ENCODE data around the gene NRG3.

NRG3 gene

GRCh38 chr10:82252081-82252480 lies 377.1 kb downstream of the NRG3 start:
- H3K4me3 ChIP-seq (ENCODE audit: low read length) = no peak overlapping the region
- no peak overlapping the region for H3K27ac ChIP-seq (ENCODE audit: low read length)
- H3K9ac ChIP-seq (ENCODE audit: low read length) = no peak overlapping the region
- no peaks in the 10 kb centered on the region for H3K36me3 ChIP-seq (ENCODE audit: control insufficient read depth, low read depth, low read length)
- no peaks in the 10 kb centered on the region for H3K27me3 ChIP-seq (ENCODE audit: control insufficient read depth, insufficient read depth, low read length)
- H3K4me1 ChIP-seq (ENCODE audit: control insufficient read depth, low read depth, low read length) = peaks cover 9% of the 10 kb centered on the region
- no peaks in the 10 kb centered on the region for H3K9me3 ChIP-seq (ENCODE audit: control insufficient read depth, low read depth, low read length)

DNA sequence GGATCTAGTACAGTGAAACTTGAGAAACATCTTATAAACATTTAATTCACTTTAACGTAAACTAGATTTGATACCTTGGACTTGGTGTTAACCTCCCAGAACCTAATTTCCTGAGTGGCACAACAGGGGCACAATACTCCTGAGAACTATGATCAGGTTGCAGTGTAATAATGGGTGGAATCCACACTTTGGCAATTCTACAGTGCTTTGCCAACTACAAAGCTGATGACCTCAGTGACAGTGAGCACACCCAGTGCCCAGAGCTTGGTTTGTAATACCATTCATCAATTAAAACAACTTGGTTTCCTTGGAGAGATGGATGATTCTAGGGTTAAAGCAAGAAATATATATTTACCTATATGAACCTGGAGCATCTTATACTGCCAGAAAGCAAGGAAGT lies 379.2 kb downstream of the NRG3 start:
- Histone ChIP-seq H3K27ac (ENCODE audit: low read length) (no peak overlapping the region), H3K9ac (ENCODE audit: low read length) (no peak overlapping the region), H3K27me3 (ENCODE audit: control insufficient read depth, insufficient read depth, low read length) (no peaks in the 10 kb centered on the region), H3K4me3 (ENCODE audit: low read length) (no peak overlapping the region), H3K9me3 (ENCODE audit: control insufficient read depth, low read depth, low read length) (no peaks in the 10 kb centered on the region), H3K4me1 (ENCODE audit: control insufficient read depth, low read depth, low read length) (peaks cover 9% of the 10 kb centered on the region), H3K36me3 (ENCODE audit: control insufficient read depth, low read depth, low read length) (no peaks in the 10 kb centered on the region)

DNA sequence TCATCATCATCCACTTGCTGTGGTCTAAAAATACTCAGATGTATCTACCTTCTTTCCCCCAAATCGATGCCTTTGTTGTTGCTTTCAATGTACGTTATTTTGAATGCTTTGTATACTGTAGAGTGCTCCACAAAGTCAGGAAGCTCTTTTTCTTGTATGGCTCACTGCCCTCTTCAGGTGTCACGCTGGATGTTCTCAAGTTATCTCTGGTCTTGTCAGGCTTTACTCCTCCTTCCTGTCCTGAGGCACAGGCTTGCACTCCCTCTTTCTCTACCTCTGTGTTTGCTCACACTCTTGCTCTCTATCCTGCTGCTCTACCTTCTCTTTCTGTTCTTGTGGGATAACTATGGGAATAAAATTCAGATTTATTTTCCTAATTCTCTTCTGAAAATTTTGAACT lies 381.3 kb downstream of the NRG3 start:
- Histone ChIP-seq H3K9ac (ENCODE audit: low read length) (no peak overlapping the region), H3K27me3 (ENCODE audit: control insufficient read depth, insufficient read depth, low read length) (no peaks in the 10 kb centered on the region), H3K9me3 (ENCODE audit: control insufficient read depth, low read depth, low read length) (no peaks in the 10 kb centered on the region), H3K27ac (ENCODE audit: low read length) (no peak overlapping the region), H3K36me3 (ENCODE audit: control insufficient read depth, low read depth, low read length) (no peaks in the 10 kb centered on the region), H3K4me1 (ENCODE audit: control insufficient read depth, low read depth, low read length) (peaks cover 5% of the 10 kb centered on the region), H3K4me3 (ENCODE audit: low read length) (no peak overlapping the region)

- Histone ChIP-seq H3K27me3 (ENCODE audit: control insufficient read depth, insufficient read depth, low read length) (no peaks in the 10 kb centered on the region), H3K36me3 (ENCODE audit: control insufficient read depth, low read depth, low read length) (no peaks in the 10 kb centered on the region), H3K4me3 (ENCODE audit: low read length) (no peak overlapping the region), H3K9me3 (ENCODE audit: control insufficient read depth, low read depth, low read length) (no peaks in the 10 kb centered on the region), H3K27ac (ENCODE audit: low read length) (no peak overlapping the region), H3K9ac (ENCODE audit: low read length) (no peak overlapping the region), H3K4me1 (ENCODE audit: control insufficient read depth, low read depth, low read length) (peaks cover 7% of the 10 kb centered on the region)
These were observed 391.4 kb downstream of the NRG3 start for GRCh38 chr10:82266438-82266837.

GRCh38 chr10:82267014-82267413 lies 392.0 kb downstream of the NRG3 start:
- H3K4me1 ChIP-seq (ENCODE audit: control insufficient read depth, low read depth, low read length) = peaks cover 7% of the 10 kb centered on the region
- H3K9me3 ChIP-seq (ENCODE audit: control insufficient read depth, low read depth, low read length) = no peaks in the 10 kb centered on the region
- H3K9ac ChIP-seq (ENCODE audit: low read length) = no peak overlapping the region
- no peaks in the 10 kb centered on the region for H3K27me3 ChIP-seq (ENCODE audit: control insufficient read depth, insufficient read depth, low read length)
- H3K27ac ChIP-seq (ENCODE audit: low read length) = no peak overlapping the region
- no peaks in the 10 kb centered on the region for H3K36me3 ChIP-seq (ENCODE audit: control insufficient read depth, low read depth, low read length)
- H3K4me3 ChIP-seq (ENCODE audit: low read length) = no peak overlapping the region

DNA sequence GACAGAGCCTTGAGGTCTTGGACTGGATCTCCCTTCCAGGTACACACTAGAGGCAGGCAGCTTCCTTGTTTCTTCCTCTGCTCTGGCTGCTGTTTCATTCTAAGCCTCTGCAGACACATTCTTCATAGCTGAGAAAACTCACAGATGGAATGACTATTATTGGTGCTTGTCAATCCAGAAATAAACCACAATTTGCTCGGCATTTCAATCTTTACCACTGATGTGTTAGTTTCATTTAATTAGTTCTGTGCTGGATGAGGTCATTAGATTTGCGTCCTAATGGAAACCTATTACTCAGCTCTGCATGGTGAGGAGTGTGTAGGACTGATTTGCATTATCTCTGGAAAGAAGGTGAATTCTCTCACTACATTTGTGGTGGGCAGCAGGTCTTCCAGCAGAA lies 392.5 kb downstream of the NRG3 start:
- Histone ChIP-seq H3K36me3 (ENCODE audit: control insufficient read depth, low read depth, low read length) (no peaks in the 10 kb centered on the region), H3K27me3 (ENCODE audit: control insufficient read depth, insufficient read depth, low read length) (no peaks in the 10 kb centered on the region), H3K4me1 (ENCODE audit: control insufficient read depth, low read depth, low read length) (peaks cover 7% of the 10 kb centered on the region), H3K27ac (ENCODE audit: low read length) (no peak overlapping the region), H3K9me3 (ENCODE audit: control insufficient read depth, low read depth, low read length) (no peaks in the 10 kb centered on the region), H3K9ac (ENCODE audit: low read length) (no peak overlapping the region), H3K4me3 (ENCODE audit: low read length) (no peak overlapping the region)

DNA sequence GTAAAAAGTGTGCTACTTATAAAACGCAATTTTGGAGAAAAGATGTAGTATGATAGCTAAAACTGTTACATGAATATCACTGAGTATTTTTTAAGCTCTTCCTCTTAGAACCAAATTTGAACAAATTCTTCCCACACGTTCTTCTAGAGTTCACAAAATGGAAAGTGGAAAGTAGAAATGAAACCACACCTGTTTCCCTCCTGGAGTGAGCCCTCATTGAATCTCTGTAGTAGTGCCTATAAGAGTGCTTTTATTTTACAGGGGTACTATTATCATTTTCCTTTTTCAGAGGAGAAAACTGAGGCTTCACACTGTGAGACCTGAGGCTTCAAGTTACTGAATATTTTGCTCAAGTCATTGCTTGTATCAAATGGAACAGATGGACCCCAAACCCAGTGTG lies 393.0 kb downstream of the NRG3 start:
- H3K9ac ChIP-seq (ENCODE audit: low read length) = no peak overlapping the region
- no peak overlapping the region for H3K27ac ChIP-seq (ENCODE audit: low read length)
- H3K27me3 ChIP-seq (ENCODE audit: control insufficient read depth, insufficient read depth, low read length) = no peaks in the 10 kb centered on the region
- no peaks in the 10 kb centered on the region for H3K36me3 ChIP-seq (ENCODE audit: control insufficient read depth, low read depth, low read length)
- H3K9me3 ChIP-seq (ENCODE audit: control insufficient read depth, low read depth, low read length) = no peaks in the 10 kb centered on the region
- H3K4me1 ChIP-seq (ENCODE audit: control insufficient read depth, low read depth, low read length) = peaks cover 7% of the 10 kb centered on the region
- no peak overlapping the region for H3K4me3 ChIP-seq (ENCODE audit: low read length)

DNA sequence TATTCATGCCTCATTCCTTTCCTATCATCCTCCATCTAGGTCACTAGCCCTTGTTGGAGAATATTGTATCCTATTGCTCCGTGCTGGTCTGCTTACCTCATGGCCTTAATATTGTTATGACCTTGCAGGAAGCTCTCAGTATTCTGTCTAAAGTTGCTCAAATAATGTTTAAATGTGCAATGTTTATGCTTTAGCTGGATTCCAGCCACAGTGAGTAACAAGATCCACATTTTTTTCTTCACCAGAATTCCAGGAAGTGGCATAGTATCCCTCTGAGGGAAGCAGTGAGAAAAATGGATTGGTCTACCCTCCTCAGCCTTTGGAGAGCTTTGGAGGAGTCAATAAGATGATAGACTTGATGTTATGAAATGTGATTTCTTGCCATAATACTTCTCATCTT lies 402.6 kb downstream of the NRG3 start:
- no peak overlapping the region for H3K4me3 ChIP-seq (ENCODE audit: low read length)
- H3K9ac ChIP-seq (ENCODE audit: low read length) = no peak overlapping the region
- H3K9me3 ChIP-seq (ENCODE audit: control insufficient read depth, low read depth, low read length) = no peaks in the 10 kb centered on the region
- H3K36me3 ChIP-seq (ENCODE audit: control insufficient read depth, low read depth, low read length) = no peaks in the 10 kb centered on the region
- H3K27ac ChIP-seq (ENCODE audit: low read length) = no peak overlapping the region
- no peaks in the 10 kb centered on the region for H3K4me1 ChIP-seq (ENCODE audit: control insufficient read depth, low read depth, low read length)
- no peaks in the 10 kb centered on the region for H3K27me3 ChIP-seq (ENCODE audit: control insufficient read depth, insufficient read depth, low read length)

DNA sequence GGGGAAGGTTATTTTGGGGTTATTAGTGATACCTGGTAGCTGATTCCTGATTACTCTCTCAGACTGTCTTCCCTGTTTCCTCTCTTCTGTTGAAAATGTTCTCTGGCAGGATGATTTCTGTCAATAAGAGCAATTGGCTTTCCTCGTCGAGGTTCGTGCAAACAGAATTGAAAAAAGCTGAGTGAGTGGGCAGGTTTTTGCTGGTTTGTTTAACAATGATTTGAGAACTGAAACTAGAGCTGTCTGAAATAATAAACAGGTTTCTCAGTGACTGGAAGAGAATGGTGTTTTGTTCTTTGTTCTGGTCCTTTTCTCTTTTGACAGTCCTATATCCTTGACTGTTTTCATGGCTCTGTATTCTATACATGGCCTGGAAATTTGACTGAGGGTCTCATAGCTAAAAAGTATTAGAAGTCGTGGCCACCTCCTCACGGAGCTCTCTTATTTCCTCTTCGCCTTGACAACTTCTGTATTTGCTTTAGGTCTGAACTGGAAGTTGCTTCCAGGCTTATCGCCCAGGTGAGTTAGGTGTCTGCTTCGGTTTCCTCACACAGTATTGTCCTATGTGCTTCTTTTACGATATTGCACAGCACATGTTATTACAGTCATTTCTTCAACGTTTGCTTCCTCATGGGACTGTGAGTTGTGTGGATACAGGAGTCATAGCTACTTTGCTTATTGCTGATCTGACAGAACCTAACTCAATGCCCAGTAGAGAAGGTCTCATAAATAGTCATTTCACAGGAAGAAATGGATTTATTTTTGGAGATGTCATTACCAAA lies 403.6 kb downstream of the NRG3 start:
- Histone ChIP-seq H3K36me3 (ENCODE audit: control insufficient read depth, low read depth, low read length) (no peaks in the 10 kb centered on the region), H3K9me3 (ENCODE audit: control insufficient read depth, low read depth, low read length) (no peaks in the 10 kb centered on the region), H3K4me3 (ENCODE audit: low read length) (no peak overlapping the region), H3K4me1 (ENCODE audit: control insufficient read depth, low read depth, low read length) (no peaks in the 10 kb centered on the region), H3K27me3 (ENCODE audit: control insufficient read depth, insufficient read depth, low read length) (no peaks in the 10 kb centered on the region), H3K9ac (ENCODE audit: low read length) (no peak overlapping the region), H3K27ac (ENCODE audit: low read length) (no peak overlapping the region)

DNA sequence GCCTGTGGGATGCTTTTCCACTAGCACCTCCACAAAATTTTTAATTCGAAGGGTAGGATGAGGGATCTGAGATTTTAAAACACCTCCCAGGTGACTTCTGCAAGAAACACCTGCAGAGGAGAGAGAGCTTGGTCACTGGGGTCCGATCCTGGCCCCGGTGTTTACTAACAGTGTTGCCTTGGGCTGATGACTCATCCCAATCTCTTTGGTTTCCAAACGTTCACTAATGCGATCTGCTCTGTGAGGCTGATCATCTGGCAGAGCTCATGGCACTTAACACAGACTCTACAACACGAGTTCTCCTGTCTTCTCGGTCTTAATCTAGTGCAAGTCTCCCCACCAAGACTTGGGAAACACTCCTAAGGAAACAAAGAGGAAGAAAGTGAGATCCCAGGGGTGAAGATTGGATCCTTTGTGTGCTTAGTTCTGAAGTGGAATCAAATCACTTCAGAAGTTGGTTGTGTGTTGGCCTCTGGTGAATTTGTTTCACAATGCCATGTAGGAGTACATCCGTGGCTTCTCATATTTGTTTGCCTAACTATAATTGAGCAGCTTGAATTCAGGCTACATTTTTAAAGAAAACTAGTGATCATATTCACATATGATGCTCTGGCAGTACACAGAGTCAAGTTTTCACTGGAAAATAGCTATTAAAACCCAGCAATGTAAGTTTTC lies 407.9 kb downstream of the NRG3 start:
- Histone ChIP-seq H3K27me3 (ENCODE audit: control insufficient read depth, insufficient read depth, low read length) (no peaks in the 10 kb centered on the region), H3K4me3 (ENCODE audit: low read length) (no peak overlapping the region), H3K27ac (ENCODE audit: low read length) (no peak overlapping the region), H3K9me3 (ENCODE audit: control insufficient read depth, low read depth, low read length) (no peaks in the 10 kb centered on the region), H3K36me3 (ENCODE audit: control insufficient read depth, low read depth, low read length) (no peaks in the 10 kb centered on the region), H3K4me1 (ENCODE audit: control insufficient read depth, low read depth, low read length) (no peaks in the 10 kb centered on the region), H3K9ac (ENCODE audit: low read length) (no peak overlapping the region)

GRCh38 chr10:82284180-82284579 lies 409.2 kb downstream of the NRG3 start:
- Histone ChIP-seq H3K4me1 (ENCODE audit: control insufficient read depth, low read depth, low read length) (no peaks in the 10 kb centered on the region), H3K27me3 (ENCODE audit: control insufficient read depth, insufficient read depth, low read length) (no peaks in the 10 kb centered on the region), H3K9ac (ENCODE audit: low read length) (no peak overlapping the region), H3K4me3 (ENCODE audit: low read length) (no peak overlapping the region), H3K27ac (ENCODE audit: low read length) (no peak overlapping the region), H3K9me3 (ENCODE audit: control insufficient read depth, low read depth, low read length) (no peaks in the 10 kb centered on the region), H3K36me3 (ENCODE audit: control insufficient read depth, low read depth, low read length) (no peaks in the 10 kb centered on the region)

GRCh38 chr10:82288461-82288881 lies 413.5 kb downstream of the NRG3 start:
- H3K9me3 ChIP-seq (ENCODE audit: control insufficient read depth, low read depth, low read length) = no peaks in the 10 kb centered on the region
- no peak overlapping the region for H3K27ac ChIP-seq (ENCODE audit: low read length)
- no peaks in the 10 kb centered on the region for H3K4me1 ChIP-seq (ENCODE audit: control insufficient read depth, low read depth, low read length)
- H3K27me3 ChIP-seq (ENCODE audit: control insufficient read depth, insufficient read depth, low read length) = no peaks in the 10 kb centered on the region
- H3K36me3 ChIP-seq (ENCODE audit: control insufficient read depth, low read depth, low read length) = no peaks in the 10 kb centered on the region
- no peak overlapping the region for H3K9ac ChIP-seq (ENCODE audit: low read length)
- H3K4me3 ChIP-seq (ENCODE audit: low read length) = no peak overlapping the region

All from iPS-18a (cell line).